ENCODE measurements around the gene SOX4.

The SOX4 gene

GRCh38 chr6:21594416-21595281 lies 1.1 kb downstream of the SOX4 start:
- peak; percentile 12 for DNase-seq

- peak; percentile 18 for DNase-seq
These were observed 2.0 kb downstream of the SOX4 start for GRCh38 chr6:21595285-21596144.

GRCh38 chr6:21596145-21596948 lies 2.8 kb downstream of the SOX4 start:
- DNase-seq: peak; percentile 19

GRCh38 chr6:21596949-21597682 lies 3.6 kb downstream of the SOX4 start:
- DNase-seq: peak; percentile 11

- no peak for DNase-seq
These were observed 4.5 kb downstream of the SOX4 start for GRCh38 chr6:21597801-21598673.

- DNase-seq: no peak
These were observed 5.1 kb downstream of the SOX4 start for GRCh38 chr6:21598674-21599023.

GRCh38 chr6:21599051-21599696 lies 5.6 kb downstream of the SOX4 start:
- no peak for DNase-seq

- no peak for DNase-seq
These were observed 7.9 kb downstream of the SOX4 start for GRCh38 chr6:21601339-21601923.

GRCh38 chr6:21601932-21602390 lies 8.4 kb downstream of the SOX4 start:
- no peak for DNase-seq

GRCh38 chr6:21603082-21603952 lies 9.8 kb downstream of the SOX4 start:
- no peak for DNase-seq

GRCh38 chr6:21604081-21604480 lies 10.5 kb downstream of the SOX4 start:
- DNase-seq: no peak

GRCh38 chr6:21605166-21605565 lies 11.6 kb downstream of the SOX4 start:
- no peak for DNase-seq

- no peak for DNase-seq
These were observed 15.1 kb downstream of the SOX4 start for GRCh38 chr6:21608601-21609000.

- no peak for DNase-seq
These were observed 16.4 kb downstream of the SOX4 start for GRCh38 chr6:21609881-21610329.

- DNase-seq: no peak
These were observed 16.8 kb downstream of the SOX4 start for GRCh38 chr6:21610341-21610740.

- no peak for DNase-seq
These were observed 17.9 kb downstream of the SOX4 start for GRCh38 chr6:21611485-21611884.

GRCh38 chr6:21612067-21612745 lies 18.7 kb downstream of the SOX4 start:
- DNase-seq: no peak

GRCh38 chr6:21613809-21614208 lies 20.3 kb downstream of the SOX4 start:
- DNase-seq: no peak

GRCh38 chr6:21614226-21614625 lies 20.7 kb downstream of the SOX4 start:
- no peak for DNase-seq
